Transverse colon (tissue), 4 donors: ENCODE results near the gene BMPER. TPM values are rescaled to one million over a fixed set of nuclear protein-coding genes. Genes with fewer than 3 reads are reported as not detected.

Experiments used
- DNase-seq: peaks from one replicate; pipeline ENCODE4 v3.0.0-alpha.2; 2019
- H3K27ac ChIP-seq, 4 donors: fragments of 200-600 bp; sonication (generic); 2 replicates each; pipeline ENCODE4 v1.5.1; 2016 to 2018; ENCODE audit warnings: inconsistent platforms in 4 of 4
- H3K27me3 ChIP-seq: fragments of 200-600 bp; sonication (generic); 2 replicates; pipeline ENCODE4 v1.5.1; 2017; ENCODE audit warnings: inconsistent platforms
- H3K36me3 ChIP-seq, 4 donors: fragments of 200-600 bp; sonication (generic); 2 replicates each; pipeline ENCODE4 v1.5.1; 2017 to 2019; ENCODE audit warnings: inconsistent platforms in 4 of 4
- H3K4me1 ChIP-seq, 4 donors: fragments of 200-600 bp; sonication (generic); 2 replicates each; pipeline ENCODE4 v1.5.1; 2017 to 2020; ENCODE audit warnings: inconsistent platforms in 4 of 4
- H3K4me3 ChIP-seq, 4 donors: fragments of 200-600 bp; sonication (generic); 1 replicate in 1 of 4; 2 replicates in 3 of 4; pipeline versions ENCODE4 v1.5.1 to v1.6.1; 2017 to 2019; ENCODE audit warnings: inconsistent platforms in 4 of 4
- H3K9me3 ChIP-seq, 2 donors: fragments of 200-600 bp; sonication (generic); 2 replicates each; pipeline ENCODE4 v1.5.1; 2017 to 2019; ENCODE audit warnings: inconsistent platforms in 2 of 2
- CTCF ChIP-seq, 5 experiments: fragments of 200-600 bp in 3 of 5; fragments of 450-650 bp in 2 of 5; sonication (generic) in 3 of 5; IDR thresholded peaks; 1 replicate in 2 of 5; 2 replicates in 3 of 5; pipeline ENCODE4 v1.5.1; 2016 to 2017; ENCODE audit warnings: antibody characterized with exemption in 5 of 5, inconsistent platforms in 3 of 5, mild to moderate bottlenecking in 2 of 5, moderate library complexity in 1 of 5
- EP300 ChIP-seq: sonication (generic); formaldehyde crosslinking; IDR thresholded peaks from one replicate; pipeline ENCODE4 v1.6.1; 2017; ENCODE audit warnings: antibody characterized with exemption, low read depth
- POLR2A ChIP-seq: fragments of 450-650 bp; IDR thresholded peaks from one replicate; pipeline ENCODE4 v1.6.1; 2016; ENCODE audit warnings: antibody characterized with exemption, mild to moderate bottlenecking, moderate library complexity
- POLR2AphosphoS5 ChIP-seq, 3 donors: sonication (generic); formaldehyde crosslinking; IDR thresholded peaks; one replicate each; pipeline ENCODE4 v1.6.1; 2016; ENCODE audit warnings: antibody characterized with exemption in 3 of 3
- WGBS, 2 donors: methylation state at CpG; one replicate each; pipeline ENCODE4 v1.1.5; 2018; ENCODE audit warnings: low coverage in 1 of 2; 5-methylcytosine and 5-hydroxymethylcytosine counted together
- in situ Hi-C, 4 donors: fragments of 200-750 bp; cut with MboI; loops; one replicate each; pipeline versions ENCODE4 v1.15.0 to v1.15.1; 2017; ENCODE audit warnings: low sequenced_read_pairs in 3 of 4, low pct_ligation_motif_present in 1 of 4, low pct_unique_long_range_greater_than_20kb in 1 of 4
- intact Hi-C: fragments of 100-400 bp; cut with DNase I; formaldehyde crosslinking; loops from one replicate; pipeline ENCODE4 v1.15.1; 2023; ENCODE audit warnings: low total_unique reads
- total RNA-seq, 4 donors: library from RNA; depleted of rRNA; stranded (reverse); fragments of >200 nt; gene quantifications; one replicate each; pipeline ENCODE4 v1.1.0, GENCODE V29; 2016

Gene BMPER
- total RNA-seq, 4 donors from 2014 or later: 1.00 to 2.5 (median 1.8) TPM

- TF ChIP-seq POLR2AphosphoS5 (IDR thresholded peaks at IDR 0.05): no peak
- no peak for TF ChIP-seq CTCF (IDR thresholded peaks at IDR 0.05)
- TF ChIP-seq EP300: no peak
- TF ChIP-seq POLR2A: no peak
- Histone ChIP-seq H3K27ac (no peak overlapping the region), H3K4me1 (no peaks in the 10 kb centered on the region), H3K4me3 (no peak overlapping the region), H3K36me3 (no peaks in the 10 kb centered on the region), H3K9me3 (peaks cover 8 to 9% of the 10 kb centered on the region in 2 donors), H3K27me3 (no peaks in the 10 kb centered on the region)
- in situ Hi-C loops: no loop called here
- 50 to 61% methylated on average over 1 of the region's 1 CpG for WGBS, 2 donors
- intact Hi-C loops: no loop called here
- DNase-seq: no peak
Measured at GRCh38 chr7:34124765-34125164, 219.4 kb downstream of the BMPER start.

- WGBS, 2 donors: 51 to 82% methylated on average over 3 to 5 of the region's 5 CpGs
- intact Hi-C loops (no loop called here), in situ Hi-C loops (no loop called here)
- Histone ChIP-seq H3K9me3 (peaks cover 8 to 9% of the 10 kb centered on the region in 2 donors), H3K27ac (no peak overlapping the region), H3K4me3 (no peak overlapping the region), H3K4me1 (no peaks in the 10 kb centered on the region), H3K36me3 (no peaks in the 10 kb centered on the region), H3K27me3 (no peaks in the 10 kb centered on the region)
- DNase-seq: no peak
- TF ChIP-seq POLR2AphosphoS5 (IDR thresholded peaks at IDR 0.05) (no peak), CTCF (IDR thresholded peaks at IDR 0.05) (no peak), EP300 (no peak), POLR2A (no peak)
Measured at GRCh38 chr7:34128762-34129161, 223.4 kb downstream of the BMPER start.

GRCh38 chr7:34130558-34131295, 225.4 kb downstream of the BMPER start:
- intact Hi-C loops (no loop called here), in situ Hi-C loops (no loop called here)
- no peak overlapping the region for H3K27ac ChIP-seq
- no peak for TF ChIP-seq EP300
- no peak overlapping the region for H3K4me3 ChIP-seq
- no peak for DNase-seq
- H3K9me3 ChIP-seq: no peaks in the 10 kb centered on the region
- no peaks in the 10 kb centered on the region for H3K36me3 ChIP-seq
- H3K27me3 ChIP-seq: no peaks in the 10 kb centered on the region
- H3K4me1 ChIP-seq: no peaks in the 10 kb centered on the region
- 69 to 81% methylated on average over 2 to 5 of the region's 5 CpGs for WGBS, 2 donors

- intact Hi-C loops: no loop called here
- DNase-seq: no peak
Measured at GRCh38 chr7:34131371-34131770, 226.0 kb downstream of the BMPER start.

More at GRCh38 chr7:34131371-34131770, 226.0 kb downstream of the BMPER start:
- 62 to 79% methylated on average over 2 to 9 of the region's 9 CpGs for WGBS, 2 donors
- H3K36me3 ChIP-seq: no peaks in the 10 kb centered on the region
- TF ChIP-seq POLR2AphosphoS5 (IDR thresholded peaks at IDR 0.05) (no peak), EP300 (no peak), POLR2A (no peak), CTCF (IDR thresholded peaks at IDR 0.05) (no peak)
- no peaks in the 10 kb centered on the region for H3K4me1 ChIP-seq
- H3K27ac ChIP-seq: no peak overlapping the region
- in situ Hi-C loops: no loop called here
- H3K27me3 ChIP-seq: no peaks in the 10 kb centered on the region
- H3K4me3 ChIP-seq: no peak overlapping the region
- H3K9me3 ChIP-seq: no peaks in the 10 kb centered on the region
